HG03045 (cell line): ENCODE measurements around the gene ZW10.

Source experiments
- ATAC-seq: cut with Tn5 transposase; IDR thresholded peaks from one replicate; pipeline ENCODE4 v1.9.1; 2021; ENCODE audit warnings: mild to moderate bottlenecking, moderate library complexity; ENCODE audit not compliant: unreplicated experiment

ZW10 gene

DNA sequence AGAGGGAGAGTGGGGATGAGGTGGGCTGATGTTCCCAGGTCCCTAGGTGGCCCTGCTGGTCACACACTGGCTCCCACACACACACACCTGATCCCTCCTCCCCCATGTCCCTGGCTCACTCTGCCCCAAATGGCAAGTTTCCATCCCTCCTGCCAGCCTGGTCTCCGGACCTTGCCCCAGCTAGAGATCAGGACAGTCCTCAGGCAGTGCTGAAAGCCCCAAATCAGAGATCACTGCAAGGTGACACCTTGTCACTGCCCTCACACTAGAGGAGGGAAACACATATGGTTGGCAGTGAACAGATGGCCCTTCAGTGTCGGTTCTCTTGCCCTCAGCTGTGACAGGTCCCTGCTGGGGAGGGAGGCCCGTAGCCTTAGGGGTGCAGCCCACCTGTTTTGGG is 75.0 kb downstream of the ZW10 start:
- ATAC-seq: no peak

DNA sequence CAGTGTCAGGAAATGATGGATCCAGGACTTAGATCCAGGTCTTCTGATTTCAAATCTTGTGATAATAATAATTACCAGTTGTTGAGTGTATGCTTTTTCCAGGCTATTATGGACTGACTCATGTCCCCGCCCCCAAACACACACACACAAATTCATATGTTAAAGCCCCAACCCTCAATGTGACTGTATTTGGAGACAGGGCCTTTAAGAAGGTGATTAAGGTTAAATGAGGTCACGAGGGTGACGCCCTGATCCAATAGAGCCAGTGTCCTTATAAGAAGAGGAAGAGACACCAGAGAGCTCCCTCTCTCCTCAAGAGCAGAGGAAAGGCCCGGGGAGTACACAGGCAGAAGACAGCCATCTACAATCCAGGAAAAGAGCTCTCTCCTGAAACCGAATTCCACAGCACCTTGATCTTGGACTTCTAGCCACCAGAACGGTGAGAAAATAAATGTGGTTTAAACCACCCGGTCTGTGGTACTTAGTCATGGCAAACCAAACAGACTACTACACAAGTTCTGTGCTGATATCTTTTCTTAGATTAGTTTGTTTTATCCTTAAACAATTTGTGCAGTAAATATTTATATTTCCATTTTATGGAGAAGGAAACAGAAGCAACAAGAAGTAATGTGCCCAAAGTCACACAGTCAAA is 75.6 kb downstream of the ZW10 start:
- no peak for ATAC-seq

DNA sequence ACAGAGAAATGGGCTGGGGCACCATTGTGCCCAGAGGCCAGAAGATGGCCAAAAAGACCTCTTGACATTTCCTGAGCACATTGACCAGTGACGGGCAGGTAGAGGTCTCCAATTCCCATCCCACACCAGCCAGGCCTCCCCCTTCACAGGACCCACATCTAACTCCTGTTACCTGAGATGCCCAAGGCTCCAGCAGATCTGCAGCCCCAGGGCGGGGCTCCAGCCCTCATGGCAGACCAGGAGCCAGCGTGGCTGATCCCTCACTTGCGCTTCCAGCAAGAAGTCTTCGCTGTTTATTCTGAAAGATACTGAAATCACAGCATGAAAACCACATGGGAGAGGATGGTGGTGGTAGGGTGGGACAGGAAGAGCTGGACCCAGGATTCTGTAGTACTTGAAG is 76.4 kb downstream of the ZW10 start:
- ATAC-seq: no peak

DNA sequence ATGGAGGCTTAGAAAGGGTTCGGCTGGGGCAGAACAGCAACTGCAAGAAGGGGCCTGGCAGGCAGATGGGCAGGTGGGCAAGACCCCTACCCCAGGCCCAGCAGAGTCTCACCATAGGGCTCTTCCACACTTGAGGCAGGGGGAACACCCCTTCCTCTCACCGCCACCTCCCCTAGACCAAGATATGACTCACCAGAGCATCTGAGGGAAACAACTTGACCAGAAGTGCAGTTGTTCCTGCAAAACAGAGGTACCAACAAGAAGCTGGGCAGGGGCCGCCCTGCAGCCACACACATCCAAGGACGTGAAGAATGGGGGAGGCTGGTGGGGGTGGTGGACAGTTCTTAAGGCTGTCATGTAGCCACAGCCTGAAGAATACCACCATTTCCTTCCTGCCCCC is 78.3 kb downstream of the ZW10 start:
- ATAC-seq: no peak

DNA sequence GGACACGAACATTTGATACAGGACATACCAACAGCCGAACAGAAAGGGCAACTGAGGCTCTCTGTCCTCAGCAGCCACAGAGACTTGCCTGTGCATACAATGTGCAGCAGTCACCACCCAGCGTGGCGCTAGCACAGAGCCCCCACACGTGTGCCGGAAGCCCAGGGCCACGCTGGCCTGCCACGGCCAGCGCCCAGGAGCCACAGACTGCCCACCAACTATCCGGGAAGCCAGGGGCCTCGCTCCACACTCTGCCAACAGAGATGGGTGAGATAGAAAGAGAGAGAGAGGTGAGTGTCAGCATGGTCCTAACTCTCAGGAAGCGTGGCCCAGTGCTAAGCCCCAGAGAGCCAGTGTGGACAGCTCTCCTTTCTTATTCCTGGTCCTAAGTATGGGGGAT is 79.1 kb downstream of the ZW10 start:
- no peak for ATAC-seq

DNA sequence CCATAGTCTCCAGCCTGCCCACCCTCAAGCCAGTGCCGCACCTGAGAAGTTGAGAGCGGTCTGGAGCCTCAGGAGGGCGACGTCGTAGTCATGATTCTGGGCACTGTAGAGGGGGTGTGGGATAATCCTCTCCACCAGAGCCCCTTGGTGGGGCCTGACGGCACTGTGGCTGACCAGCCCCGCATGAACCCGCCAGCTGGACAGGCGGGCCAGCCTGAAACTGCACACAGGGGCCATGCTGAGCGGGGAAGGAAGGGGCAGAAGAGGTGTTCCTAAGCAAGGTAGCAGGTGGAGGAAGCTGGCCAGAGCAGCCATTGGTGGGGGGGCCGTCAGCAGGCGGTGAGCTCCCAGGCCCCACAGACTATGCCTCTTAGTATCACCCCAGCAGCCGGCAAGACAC is 80.5 kb downstream of the ZW10 start:
- no peak for ATAC-seq

DNA sequence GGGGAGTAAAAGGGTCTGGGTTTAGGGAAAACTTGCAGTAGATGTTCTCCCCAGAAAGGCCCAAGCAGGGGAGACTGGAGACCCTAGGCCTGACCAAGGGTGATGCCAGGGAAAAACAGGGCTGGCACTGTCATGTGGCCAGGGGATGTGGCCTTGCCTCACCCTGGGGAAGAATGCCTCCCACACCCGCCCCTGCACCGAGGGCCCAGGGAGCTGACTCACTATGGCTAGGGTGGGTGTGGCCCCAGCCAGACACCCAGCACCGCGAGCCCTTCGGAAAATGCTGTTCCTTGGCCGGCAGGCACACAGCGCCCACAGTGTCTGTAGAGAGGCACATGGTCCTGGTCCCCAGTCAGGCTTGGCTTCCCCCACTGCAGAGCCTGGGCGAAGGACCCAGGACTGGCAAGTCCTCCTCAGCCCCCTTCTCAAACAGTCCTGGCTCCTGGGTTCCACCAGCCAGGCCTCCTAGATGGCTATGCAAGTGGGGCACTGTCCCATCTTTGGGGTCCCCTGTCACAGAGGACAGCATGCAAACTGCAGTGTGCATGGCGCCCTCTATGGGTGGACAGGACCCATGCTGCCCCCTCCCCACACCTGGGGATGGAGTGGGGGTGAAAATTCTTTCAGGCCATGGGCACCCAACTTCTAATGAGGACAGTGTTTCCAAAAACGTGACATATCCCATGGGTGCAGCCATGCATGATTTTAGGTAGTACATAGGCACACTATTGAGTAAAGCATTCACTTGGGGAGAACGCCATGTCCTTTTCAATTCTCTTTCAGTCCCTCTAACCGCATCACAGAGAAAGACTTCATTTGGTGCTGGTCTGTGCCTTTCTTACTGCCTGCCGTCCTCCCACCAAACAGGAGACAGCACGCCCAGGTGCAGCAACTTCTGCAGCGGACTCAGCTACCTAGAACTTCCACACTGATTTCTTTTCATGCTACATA is 82.6 kb downstream of the ZW10 start:
- ATAC-seq: no peak

DNA sequence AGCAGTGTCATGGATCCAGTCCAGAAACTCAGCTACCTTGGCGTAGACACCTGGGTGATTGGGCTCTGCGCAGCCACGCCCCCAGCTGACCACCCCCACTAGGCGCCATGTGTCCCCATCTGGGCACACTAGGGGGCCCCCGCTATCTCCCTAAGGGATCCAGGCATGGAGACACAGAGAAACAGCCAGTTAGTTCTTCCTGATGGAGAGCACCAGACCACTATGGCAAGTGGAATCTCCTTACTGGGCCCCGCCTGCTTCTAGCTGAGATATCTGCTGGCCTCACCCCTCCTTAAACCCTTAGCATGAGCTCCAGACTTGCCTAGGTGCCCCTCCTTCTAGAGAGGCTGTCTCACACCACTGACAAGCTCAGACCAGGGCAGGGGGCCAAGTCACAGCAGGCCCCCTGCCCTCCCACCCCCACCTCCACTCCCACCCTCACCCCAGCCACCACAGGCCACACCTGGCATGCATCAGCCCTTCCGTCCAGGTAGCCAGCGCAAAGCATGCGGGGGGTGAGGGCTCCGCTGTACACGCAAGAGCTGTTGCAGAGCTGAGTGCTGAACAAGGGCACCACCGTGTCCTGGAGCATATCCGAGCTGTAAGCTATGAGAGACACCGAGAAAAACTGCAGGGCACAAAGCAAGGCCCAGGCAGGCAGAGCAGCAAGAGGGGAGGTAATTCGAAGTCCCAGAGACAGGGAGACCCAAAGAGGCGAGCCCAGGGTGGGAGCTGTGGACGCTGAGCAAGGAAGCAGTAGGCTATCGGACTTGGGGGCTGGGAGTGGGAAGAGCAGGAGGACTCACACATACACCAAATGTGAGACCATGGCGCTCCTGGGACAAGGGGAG is 83.5 kb downstream of the ZW10 start:
- no peak for ATAC-seq

DNA sequence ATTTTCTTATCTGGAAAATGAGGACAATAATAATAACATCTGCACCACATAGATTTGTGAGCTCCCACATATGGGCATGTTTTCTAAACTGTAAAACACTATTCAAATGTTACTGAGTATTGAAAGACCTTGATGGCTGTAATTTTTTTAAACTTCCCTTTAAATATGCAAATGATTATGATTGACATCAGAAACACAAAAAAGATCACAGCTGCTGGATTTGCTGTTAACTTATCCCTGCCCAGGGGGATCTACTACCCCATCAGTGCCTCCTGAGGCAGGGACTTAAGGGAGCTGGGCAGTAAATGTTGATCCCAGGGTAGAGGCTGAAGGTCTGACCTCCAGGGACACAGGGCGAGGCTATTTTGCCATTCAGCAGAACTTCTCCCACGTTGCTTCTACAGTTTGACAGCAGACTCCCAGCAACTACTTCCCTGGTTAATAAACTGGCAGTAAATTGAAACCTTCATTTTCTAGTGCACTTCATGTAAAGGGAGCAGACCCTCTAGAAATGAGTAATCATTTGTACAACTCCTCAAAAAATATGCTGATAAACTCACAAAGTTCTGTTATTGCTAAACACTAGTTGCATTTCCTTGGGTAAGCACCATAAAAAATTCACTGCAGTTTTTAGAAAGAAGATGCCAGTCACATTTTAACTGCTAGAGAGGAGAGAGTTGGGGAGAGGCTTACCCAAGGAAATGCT is 87.7 kb downstream of the ZW10 start:
- no peak for ATAC-seq

DNA sequence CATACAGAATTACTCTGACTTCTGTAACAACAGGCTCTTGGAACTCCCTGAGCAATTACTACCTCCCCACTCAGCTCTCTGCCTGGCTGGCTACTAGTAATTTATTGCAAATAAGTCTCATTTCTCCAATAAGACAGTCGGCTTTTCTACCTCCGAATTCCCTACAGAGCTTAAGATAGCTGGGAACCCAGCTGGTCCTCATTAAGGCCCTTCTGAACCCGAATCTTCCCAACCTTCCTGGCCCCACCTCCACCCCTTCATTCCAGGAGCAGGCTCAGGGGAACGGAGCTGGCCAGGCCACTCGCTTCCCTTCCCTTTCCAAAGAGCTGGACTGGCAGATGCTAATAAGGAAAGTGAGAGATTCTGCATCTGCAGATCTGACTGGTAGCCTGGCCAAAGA is 89.0 kb downstream of the ZW10 start:
- no peak for ATAC-seq

DNA sequence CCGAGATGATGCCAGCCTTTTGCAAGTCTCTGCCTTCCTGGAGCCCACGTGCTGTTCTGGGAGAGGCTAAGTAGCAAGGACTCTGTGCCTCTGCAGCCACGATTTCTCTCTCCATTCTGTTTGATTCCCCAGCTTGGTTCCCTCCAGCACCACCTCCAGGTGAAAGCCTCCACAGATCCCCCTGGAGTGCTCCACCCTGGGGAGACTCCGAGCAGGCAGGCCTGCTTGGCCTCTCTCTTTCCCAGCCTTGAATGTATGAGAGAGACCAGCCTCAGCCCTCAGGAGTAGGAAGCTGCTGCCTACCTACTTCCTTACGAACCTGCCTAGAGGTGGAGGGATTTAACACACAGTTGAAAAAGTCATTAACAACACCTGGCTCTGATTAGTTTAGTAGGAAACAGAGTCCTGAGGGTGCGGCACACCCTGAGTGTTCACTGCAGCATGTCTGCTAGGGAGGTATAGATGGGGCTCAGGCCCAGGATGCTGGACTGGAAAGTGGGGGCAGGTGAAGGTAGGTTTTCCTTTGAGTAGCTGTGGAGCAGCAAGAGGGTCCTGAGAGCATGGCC is 89.9 kb downstream of the ZW10 start:
- ATAC-seq: no peak
